Stimulated activated naive CD8-positive, alpha-beta T cell treated with anti-CD3 and anti-CD28 coated beads, Interleukin-15, amount 100 ng/mL, for 72 hours (primary cell): ENCODE data around the gene SH3TC1.
A peak's percentile ranks its signal among the peaks of the same experiment; 100 is the strongest.

ENCODE experiments used
- ATAC-seq: fragments of 150-1000 bp; cut with Tn5 transposase; 2 replicates; pipeline ENCODE4 v1.10.0; 2021; ENCODE audit warnings: mild to moderate bottlenecking, moderate library complexity
- DNase-seq, 2 donors: peaks; one replicate each; pipeline ENCODE4 v3.0.0; 2021 to 2022
- H3K27ac Mint-ChIP-seq, 2 donors: one replicate each; pipeline ENCODE4 v1.8.0; 2022; ENCODE audit warnings: mild to moderate bottlenecking in 2 of 2, mixed read lengths in 2 of 2, moderate library complexity in 2 of 2
- H3K27me3 Mint-ChIP-seq: one replicate; pipeline ENCODE4 v1.8.0; 2022; ENCODE audit warnings: mixed read lengths
- H3K4me1 Mint-ChIP-seq: one replicate; pipeline ENCODE4 v1.8.0; 2022; ENCODE audit warnings: mild to moderate bottlenecking, mixed read lengths
- H3K4me3 Mint-ChIP-seq, 2 donors: one replicate each; pipeline ENCODE4 v1.8.0; 2022; ENCODE audit warnings: mild to moderate bottlenecking in 2 of 2, mixed read lengths in 2 of 2, moderate library complexity in 1 of 2
- H3K9me3 Mint-ChIP-seq, 2 donors: one replicate each; pipeline ENCODE4 v1.8.0; 2022; ENCODE audit warnings: mixed read lengths in 2 of 2

SH3TC1 gene

GRCh38 chr4:8171984-8172924 is 26.8 kb upstream of the SH3TC1 start:
- H3K4me3 Mint-ChIP-seq = no peak overlapping the region
- H3K4me1 Mint-ChIP-seq = peaks cover 19% of the 10 kb centered on the region
- DNase-seq (no peak), ATAC-seq (no peak)
- peak overlapping the region in 1 of 2 donors; percentile 42 for H3K27ac Mint-ChIP-seq
- H3K27me3 Mint-ChIP-seq = peaks cover 17% of the 10 kb centered on the region
- no peaks in the 10 kb centered on the region for H3K9me3 Mint-ChIP-seq

- H3K4me3 Mint-ChIP-seq = no peak overlapping the region
- H3K9me3 Mint-ChIP-seq = no peaks in the 10 kb centered on the region
- H3K4me1 Mint-ChIP-seq = peaks cover 19% of the 10 kb centered on the region
- DNase-seq = no peak
- H3K27me3 Mint-ChIP-seq = peaks cover 17% of the 10 kb centered on the region
- no peak for ATAC-seq
- H3K27ac Mint-ChIP-seq = no peak overlapping the region
Observed at GRCh38 chr4:8173492-8174242, 25.4 kb upstream of the SH3TC1 start.

- Mint-ChIP-seq H3K4me1 (peaks cover 19% of the 10 kb centered on the region), H3K4me3 (no peak overlapping the region), H3K27ac (no peak overlapping the region), H3K9me3 (no peaks in the 10 kb centered on the region), H3K27me3 (peaks cover 17% of the 10 kb centered on the region)
- ATAC-seq (no peak), DNase-seq (no peak)
Observed at GRCh38 chr4:8174970-8175369, 24.1 kb upstream of the SH3TC1 start.

DNA sequence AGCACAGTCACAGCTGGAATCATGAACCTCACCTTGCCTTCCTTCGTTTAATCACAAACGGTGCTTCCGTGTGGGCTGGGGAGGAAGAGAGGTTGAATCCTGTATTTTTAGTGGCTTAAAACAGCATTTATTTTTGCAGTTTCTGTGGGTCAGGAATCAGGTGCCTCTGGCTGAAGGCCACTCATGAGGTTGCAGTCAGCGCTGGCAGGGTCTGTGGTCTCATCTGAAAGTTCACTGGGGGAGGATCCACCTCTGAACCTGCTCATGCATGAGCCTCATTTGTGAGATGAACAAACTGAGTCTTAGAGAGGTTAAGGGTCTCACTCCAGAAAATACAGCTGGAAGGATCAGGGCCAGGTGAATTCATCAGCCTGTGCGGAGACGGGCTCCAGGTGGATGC is 23.4 kb upstream of the SH3TC1 start:
- no peak for DNase-seq
- Mint-ChIP-seq H3K9me3 (no peaks in the 10 kb centered on the region), H3K4me1 (peaks cover 19% of the 10 kb centered on the region), H3K4me3 (no peak overlapping the region), H3K27me3 (peaks cover 17% of the 10 kb centered on the region), H3K27ac (no peak overlapping the region)
- ATAC-seq = no peak

DNA sequence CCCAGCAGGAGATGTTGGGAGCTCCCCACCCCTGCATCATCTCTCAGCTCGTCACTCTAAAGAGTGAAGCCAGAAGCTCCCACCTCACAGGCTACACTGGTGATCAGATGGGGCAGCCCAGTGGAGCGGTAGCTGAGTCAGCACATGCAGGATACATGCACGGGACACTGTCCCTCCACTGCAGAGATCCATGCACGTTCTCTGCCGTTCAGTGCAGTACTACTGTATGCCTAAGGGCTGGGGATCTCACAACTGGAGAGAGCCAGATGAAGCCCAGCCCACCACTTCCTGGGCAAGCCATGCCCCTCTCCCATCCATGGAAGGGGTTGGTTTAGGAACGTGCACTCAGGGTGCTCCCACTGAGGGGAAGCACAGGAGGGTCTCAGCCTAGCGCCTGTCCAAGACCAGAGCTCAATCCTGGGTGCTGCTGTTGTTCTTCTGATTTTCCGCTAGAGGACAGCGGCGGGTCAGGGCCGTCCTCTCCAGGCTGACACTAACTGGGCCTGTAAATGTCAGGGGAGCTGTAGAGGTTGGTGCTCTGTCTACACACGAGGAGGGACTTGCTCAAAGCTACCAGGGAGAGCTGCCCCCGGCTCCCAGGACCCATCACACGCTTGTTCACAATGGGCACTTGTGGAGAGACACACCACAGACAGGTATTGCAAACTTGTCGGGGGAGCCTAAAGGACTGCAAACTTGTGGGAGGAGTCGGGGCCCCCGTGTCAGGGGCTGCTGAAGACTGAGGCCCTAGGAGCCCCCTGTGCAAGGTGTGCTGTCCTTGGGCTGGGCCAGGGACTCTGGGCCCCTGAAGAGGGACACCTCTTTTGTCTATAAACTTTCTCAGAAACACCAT is 22.3 kb upstream of the SH3TC1 start:
- Mint-ChIP-seq H3K4me3 (no peak overlapping the region), H3K9me3 (no peaks in the 10 kb centered on the region), H3K27ac (peak overlapping the region in 1 of 2 donors; percentile 21), H3K4me1 (peaks cover 15% of the 10 kb centered on the region), H3K27me3 (peaks cover 9% of the 10 kb centered on the region)
- peak in 1 of 2 donors; percentile 41 for DNase-seq
- peak; percentile 85 for ATAC-seq

DNA sequence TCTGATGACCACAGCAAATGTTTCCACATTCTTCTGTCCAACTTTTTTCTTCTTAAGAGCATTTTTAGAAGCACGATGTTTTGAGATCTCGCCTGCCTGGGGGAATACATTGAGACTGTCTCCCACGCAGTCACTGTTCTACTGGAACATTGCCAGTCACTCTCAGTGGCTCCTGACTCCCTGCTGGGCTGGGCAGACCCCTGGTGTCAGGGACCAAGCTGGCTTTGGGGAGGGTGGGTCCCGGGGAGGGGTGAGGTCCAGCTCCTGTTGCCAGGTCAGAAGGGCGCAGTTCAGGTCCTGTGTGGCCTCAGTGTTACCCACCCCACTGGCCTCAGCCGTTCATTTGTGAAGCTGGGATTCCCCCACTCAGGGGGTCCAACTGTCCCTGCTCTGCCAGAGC is 21.5 kb upstream of the SH3TC1 start:
- DNase-seq = no peak
- H3K27me3 Mint-ChIP-seq = peaks cover 1% of the 10 kb centered on the region
- peaks cover 8% of the 10 kb centered on the region for H3K4me1 Mint-ChIP-seq
- no peaks in the 10 kb centered on the region for H3K9me3 Mint-ChIP-seq
- H3K4me3 Mint-ChIP-seq = no peak overlapping the region
- ATAC-seq = no peak
- H3K27ac Mint-ChIP-seq = no peak overlapping the region

DNA sequence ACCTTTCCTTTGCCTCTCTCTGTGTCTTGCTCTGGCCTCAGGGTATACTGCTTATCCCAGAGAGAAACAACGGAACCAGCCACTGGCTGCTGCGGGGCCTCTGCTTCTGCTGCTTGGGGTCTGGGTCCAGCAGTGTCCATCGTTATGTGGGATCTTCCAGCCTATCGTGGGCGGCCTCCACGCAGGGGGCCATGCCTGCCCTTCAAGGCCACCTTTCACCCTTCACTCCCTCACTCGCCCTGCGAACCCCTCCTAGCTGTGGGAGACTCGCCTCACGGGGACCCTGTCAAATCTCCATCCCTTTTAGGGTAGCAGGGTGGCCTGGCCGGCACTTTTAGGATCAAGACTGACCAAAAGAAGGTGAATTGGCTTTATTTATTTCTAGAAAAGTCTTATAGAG is 21.1 kb upstream of the SH3TC1 start:
- H3K9me3 Mint-ChIP-seq = no peaks in the 10 kb centered on the region
- no peak overlapping the region for H3K27ac Mint-ChIP-seq
- no peaks in the 10 kb centered on the region for H3K27me3 Mint-ChIP-seq
- peaks cover 6% of the 10 kb centered on the region for H3K4me1 Mint-ChIP-seq
- no peak overlapping the region for H3K4me3 Mint-ChIP-seq
- DNase-seq (no peak), ATAC-seq (no peak)

DNA sequence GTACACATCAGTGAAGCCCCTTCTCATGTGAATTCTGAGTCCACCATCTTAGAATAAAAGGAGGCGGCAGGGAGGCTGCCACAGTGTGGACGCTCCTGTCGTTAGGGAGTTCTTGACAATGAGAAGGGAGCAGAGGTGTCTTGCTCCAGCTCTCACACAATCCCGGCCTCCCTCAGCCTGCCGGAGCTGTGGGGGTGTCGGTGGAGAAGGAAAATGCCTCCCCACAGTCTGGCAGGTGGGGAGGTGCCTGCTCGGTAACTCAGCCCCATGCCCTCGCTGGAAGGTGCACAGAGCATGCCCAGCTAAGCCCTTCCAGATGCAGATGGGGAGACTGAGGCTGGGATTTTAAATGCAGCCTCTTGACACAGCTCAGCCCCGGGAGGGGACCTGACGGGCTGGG is 20.0 kb upstream of the SH3TC1 start:
- no peak for ATAC-seq
- Mint-ChIP-seq H3K27me3 (no peaks in the 10 kb centered on the region), H3K4me1 (peaks cover 6% of the 10 kb centered on the region), H3K4me3 (no peak overlapping the region), H3K9me3 (no peaks in the 10 kb centered on the region), H3K27ac (peak overlapping the region in 1 of 2 donors; percentile 34)
- no peak for DNase-seq

DNA sequence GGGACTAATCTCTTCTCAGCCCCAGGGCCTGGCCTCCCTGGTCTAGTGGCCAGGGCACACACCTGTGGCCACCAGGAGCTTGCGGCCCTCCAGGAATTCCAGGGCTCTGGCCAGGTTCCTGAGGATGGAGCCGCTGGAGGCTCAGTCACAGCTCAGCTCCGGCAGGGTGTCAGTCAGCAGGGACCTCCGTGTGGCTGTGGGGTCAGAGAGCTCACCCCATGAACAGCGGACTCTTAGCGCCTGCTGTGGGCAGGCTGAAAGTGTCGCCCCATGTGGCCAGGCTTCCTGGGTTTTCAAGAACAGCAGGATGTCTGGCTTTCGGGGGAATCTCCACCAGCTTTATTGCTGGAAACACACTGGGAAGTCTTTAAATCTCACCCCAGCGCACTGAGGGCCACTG is 19.3 kb upstream of the SH3TC1 start:
- ATAC-seq (no peak), DNase-seq (no peak)
- H3K27me3 Mint-ChIP-seq = no peaks in the 10 kb centered on the region
- H3K4me3 Mint-ChIP-seq = no peak overlapping the region
- peaks cover 6% of the 10 kb centered on the region for H3K4me1 Mint-ChIP-seq
- no peak overlapping the region for H3K27ac Mint-ChIP-seq
- H3K9me3 Mint-ChIP-seq = no peaks in the 10 kb centered on the region

DNA sequence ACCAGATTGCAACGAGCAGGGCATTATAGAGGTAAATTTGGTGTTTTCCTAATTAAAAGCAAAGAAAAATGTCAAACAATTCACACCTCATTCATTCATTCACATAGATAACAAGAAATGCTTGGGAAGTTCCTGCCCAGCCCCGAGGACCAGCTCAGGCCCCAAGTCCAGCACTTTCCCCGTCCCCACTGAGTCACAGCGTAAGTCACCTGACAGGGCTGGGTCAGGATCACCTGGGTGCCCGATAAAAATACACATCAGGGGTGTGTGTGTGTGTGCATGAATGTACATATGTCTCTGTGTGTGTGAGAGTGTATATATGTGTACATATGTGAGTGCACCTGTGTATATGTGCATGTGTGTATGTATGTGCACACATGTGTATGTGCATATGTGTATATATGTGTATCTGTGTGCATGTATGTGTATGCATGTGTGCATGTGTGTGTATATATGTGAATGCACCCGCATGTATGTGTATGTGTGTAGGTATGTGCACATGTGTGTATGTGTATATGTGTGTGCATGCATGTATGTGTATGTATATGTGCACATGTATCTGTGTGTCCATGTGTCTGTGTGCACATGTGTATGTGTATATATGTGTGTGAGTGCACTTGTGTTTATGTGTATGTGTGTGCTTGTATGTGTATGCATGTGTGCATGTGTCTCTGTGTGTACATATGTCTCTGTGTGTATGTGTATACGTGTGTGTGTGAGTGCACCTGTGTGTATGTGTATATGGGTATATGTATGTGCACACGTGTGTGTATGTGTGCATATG is 18.6 kb upstream of the SH3TC1 start:
- Mint-ChIP-seq H3K4me3 (no peak overlapping the region), H3K27ac (no peak overlapping the region), H3K27me3 (no peaks in the 10 kb centered on the region), H3K4me1 (peaks cover 6% of the 10 kb centered on the region), H3K9me3 (no peaks in the 10 kb centered on the region)
- no peak for ATAC-seq
- no peak for DNase-seq

DNA sequence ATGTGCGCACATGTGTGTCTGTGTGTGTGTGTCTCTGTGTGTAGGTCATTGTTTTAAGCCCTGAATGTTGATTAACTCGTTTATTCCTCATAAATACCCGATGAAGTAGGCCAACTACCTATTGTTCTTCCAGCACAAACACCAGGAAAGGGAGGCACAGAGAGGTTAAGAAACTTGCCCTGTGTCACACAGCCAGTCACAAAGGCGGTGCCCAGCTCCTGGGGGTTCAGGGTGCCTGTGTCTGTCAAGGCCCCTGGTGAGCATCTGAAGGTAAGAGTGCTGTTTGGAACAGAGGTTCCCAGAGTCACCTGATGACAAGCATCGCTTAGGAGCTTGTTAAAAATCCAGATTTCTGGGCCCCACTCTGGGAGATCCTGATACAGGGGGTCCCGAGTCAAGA is 18.0 kb upstream of the SH3TC1 start:
- H3K27me3 Mint-ChIP-seq = no peaks in the 10 kb centered on the region
- no peak overlapping the region for H3K27ac Mint-ChIP-seq
- ATAC-seq = no peak

DNA sequence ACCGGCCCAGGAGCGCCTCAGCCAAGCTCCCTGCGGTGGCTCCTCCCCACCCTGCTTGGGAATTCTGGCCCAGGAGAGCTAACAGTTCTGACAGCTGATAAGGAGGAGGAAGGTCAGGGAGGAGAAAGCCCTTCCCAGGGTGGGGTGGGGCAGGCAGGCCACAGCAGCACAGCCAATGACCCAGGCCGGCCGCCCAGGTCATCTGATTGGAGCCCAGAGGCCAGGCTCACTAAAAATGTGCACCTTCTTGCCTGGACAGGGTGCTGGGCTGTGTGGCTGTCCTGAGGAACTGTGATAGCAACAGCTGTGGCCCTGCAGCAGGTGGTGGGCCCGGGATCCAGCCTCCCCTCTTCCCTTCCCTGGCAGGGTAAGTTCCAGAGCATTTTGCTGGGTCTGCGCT is 17.2 kb upstream of the SH3TC1 start:
- no peak overlapping the region for H3K4me3 Mint-ChIP-seq
- no peaks in the 10 kb centered on the region for H3K27me3 Mint-ChIP-seq
- H3K9me3 Mint-ChIP-seq = no peaks in the 10 kb centered on the region
- DNase-seq = no peak
- H3K27ac Mint-ChIP-seq = peak overlapping the region in 1 of 2 donors; percentile 59
- ATAC-seq = no peak
- H3K4me1 Mint-ChIP-seq = peaks cover 4% of the 10 kb centered on the region

More for the DNA sequence above, 18.0 kb upstream of the SH3TC1 start:
- DNase-seq = no peak
- H3K4me1 Mint-ChIP-seq = peaks cover 6% of the 10 kb centered on the region
- no peaks in the 10 kb centered on the region for H3K9me3 Mint-ChIP-seq
- no peak overlapping the region for H3K4me3 Mint-ChIP-seq

DNA sequence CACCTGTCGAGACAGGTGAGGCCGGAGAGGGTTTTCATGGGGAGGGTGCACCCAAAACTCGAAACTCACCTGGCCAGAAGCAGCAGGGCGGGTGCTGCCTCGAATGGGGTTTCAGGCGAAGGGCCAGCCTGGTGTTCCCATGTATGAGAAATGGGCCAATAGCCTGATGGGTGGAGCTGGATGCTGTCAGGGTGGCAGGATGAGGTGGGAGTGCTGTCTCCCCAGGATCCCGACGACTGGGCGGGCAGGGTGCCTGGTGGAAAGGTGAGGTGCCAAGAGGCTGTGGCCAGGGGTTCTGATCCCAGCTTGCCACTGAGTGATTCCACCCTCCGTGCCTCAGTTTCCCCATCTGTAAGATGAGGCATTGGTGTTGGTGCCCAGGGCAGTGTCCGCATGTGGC is 16.8 kb upstream of the SH3TC1 start:
- Mint-ChIP-seq H3K27ac (no peak overlapping the region), H3K4me3 (no peak overlapping the region), H3K4me1 (no peaks in the 10 kb centered on the region), H3K27me3 (no peaks in the 10 kb centered on the region), H3K9me3 (no peaks in the 10 kb centered on the region)
- no peak for DNase-seq
- ATAC-seq = no peak

- Mint-ChIP-seq H3K4me1 (no peaks in the 10 kb centered on the region), H3K27me3 (no peaks in the 10 kb centered on the region), H3K4me3 (no peak overlapping the region), H3K9me3 (no peaks in the 10 kb centered on the region), H3K27ac (no peak overlapping the region)
- ATAC-seq (peak; percentile 55), DNase-seq (no peak)
Observed at GRCh38 chr4:8182858-8183725, 16.0 kb upstream of the SH3TC1 start.
